Stimulated activated CD4-positive, alpha-beta T cell treated with anti-CD3 and anti-CD28 coated beads, Interleukin-4, amount 100 ng/mL, for 48 hours (primary cell): ENCODE measurements around the gene JMJD7.

Source experiments
- DNase-seq, 2 donors: peaks; one replicate each; pipeline ENCODE4 v3.0.0-alpha.2; 2020; ENCODE audit warnings: low read depth in 2 of 2

Gene JMJD7

GRCh38 chr15:41822471-41822870, 5.4 kb upstream of the JMJD7 start:
- DNase-seq: no peak

GRCh38 chr15:41822957-41823356, 4.9 kb upstream of the JMJD7 start:
- DNase-seq: no peak

GRCh38 chr15:41823502-41823901, 4.4 kb upstream of the JMJD7 start:
- no peak for DNase-seq

GRCh38 chr15:41824062-41824745, 3.7 kb upstream of the JMJD7 start:
- no peak for DNase-seq

- DNase-seq: no peak
Observed at GRCh38 chr15:41825145-41825544, 2.7 kb upstream of the JMJD7 start.

- no peak for DNase-seq
Observed at GRCh38 chr15:41825572-41826535, 2.0 kb upstream of the JMJD7 start.

- no peak for DNase-seq
Observed at GRCh38 chr15:41827290-41827879, 507 bp upstream of the JMJD7 start.

- DNase-seq: no peak
Observed at GRCh38 chr15:41828807-41829141, 882 bp downstream of the JMJD7 start.

- DNase-seq: no peak
Observed at GRCh38 chr15:41829959-41830646, 2.2 kb downstream of the JMJD7 start.

- DNase-seq: peak in 1 of 2 donors; percentile 13
Observed at GRCh38 chr15:41831291-41831690, 3.4 kb downstream of the JMJD7 start.

- no peak for DNase-seq
Observed at GRCh38 chr15:41832208-41832607, 4.3 kb downstream of the JMJD7 start.

GRCh38 chr15:41832875-41833274, 5.0 kb downstream of the JMJD7 start:
- DNase-seq: no peak

- no peak for DNase-seq
Observed at GRCh38 chr15:41834096-41834495, 6.2 kb downstream of the JMJD7 start.

GRCh38 chr15:41836073-41836472, 8.2 kb downstream of the JMJD7 start:
- DNase-seq: no peak

GRCh38 chr15:41836713-41837454, 9.0 kb downstream of the JMJD7 start:
- DNase-seq: no peak

GRCh38 chr15:41838400-41838897, 10.6 kb downstream of the JMJD7 start, which contains the start of gene PLA2G4B:
Gene PLA2G4B (plus strand): TSS chr15:41838847. CDS start chr15:41838914, 67 bp downstream.
- no peak for DNase-seq

GRCh38 chr15:41839781-41840491, 12.0 kb downstream of the JMJD7 start:
- no peak for DNase-seq

- no peak for DNase-seq
Observed at GRCh38 chr15:41840673-41841072, 12.8 kb downstream of the JMJD7 start.

GRCh38 chr15:41841131-41841530, 13.2 kb downstream of the JMJD7 start:
- no peak for DNase-seq

GRCh38 chr15:41842229-41842628, 14.3 kb downstream of the JMJD7 start:
- DNase-seq: no peak
